Amniotic stem cell (primary cell): Measurements from ENCODE around the gene ZCCHC3.
A peak's percentile ranks its signal among the peaks of the same experiment; 100 is the strongest.

Source experiments
- DNase-seq: peaks from one replicate; lab custom pipeline; 2025; lab: John Stamatoyannopoulos, UW

Gene ZCCHC3

GRCh38 chr20:284172-284571 is 13.2 kb upstream of the ZCCHC3 start:
- DNase-seq: no peak

- no peak for DNase-seq
Measured at GRCh38 chr20:286508-286907, 10.9 kb upstream of the ZCCHC3 start.

GRCh38 chr20:288956-289692 is 8.2 kb upstream of the ZCCHC3 start:
- DNase-seq: no peak

GRCh38 chr20:289693-290083 is 7.7 kb upstream of the ZCCHC3 start:
- DNase-seq: no peak

DNA sequence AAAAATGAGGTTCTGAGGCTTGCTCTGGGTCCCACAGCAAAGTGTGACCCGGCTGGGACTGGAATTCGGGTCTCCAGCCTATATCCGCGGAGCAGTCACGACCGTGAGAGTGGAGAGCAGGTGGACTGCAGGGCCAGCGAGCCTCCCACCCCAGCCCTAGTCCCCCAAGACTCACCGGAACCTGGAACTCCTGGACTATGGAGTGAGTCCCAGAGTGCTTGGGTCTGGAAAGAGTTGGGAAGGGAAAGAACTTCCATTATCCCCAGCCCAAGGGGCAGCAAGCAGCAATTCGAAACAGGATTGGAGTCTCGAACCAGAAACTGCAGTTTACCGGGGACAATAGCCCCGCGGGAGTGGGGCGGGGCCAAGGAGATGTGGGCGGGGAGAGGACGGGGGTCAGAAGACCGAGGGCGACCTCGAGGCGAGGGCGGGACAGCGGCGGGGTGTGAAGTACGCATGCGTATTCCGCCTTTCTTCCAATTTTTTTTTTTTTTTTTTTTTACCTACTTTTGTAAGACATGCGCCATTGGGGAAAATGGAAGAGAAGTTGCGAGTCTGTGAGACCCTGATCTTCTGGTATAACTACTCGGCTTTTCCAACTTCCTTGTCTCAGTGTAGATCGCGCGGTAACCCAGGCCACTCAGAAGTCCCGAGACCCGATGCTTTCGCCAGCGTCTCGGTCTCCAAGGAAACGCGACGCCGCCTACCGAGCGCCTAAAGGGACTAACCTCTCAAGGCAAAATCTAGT is 7.1 kb upstream of the ZCCHC3 start, which contains the start of gene C20orf96:
TSS of gene C20orf96 (minus strand) at position 667 of the 748 bp plus-strand sequence. CDS start at position 527, 140 bp downstream.
- DNase-seq: peak; percentile 93

DNA sequence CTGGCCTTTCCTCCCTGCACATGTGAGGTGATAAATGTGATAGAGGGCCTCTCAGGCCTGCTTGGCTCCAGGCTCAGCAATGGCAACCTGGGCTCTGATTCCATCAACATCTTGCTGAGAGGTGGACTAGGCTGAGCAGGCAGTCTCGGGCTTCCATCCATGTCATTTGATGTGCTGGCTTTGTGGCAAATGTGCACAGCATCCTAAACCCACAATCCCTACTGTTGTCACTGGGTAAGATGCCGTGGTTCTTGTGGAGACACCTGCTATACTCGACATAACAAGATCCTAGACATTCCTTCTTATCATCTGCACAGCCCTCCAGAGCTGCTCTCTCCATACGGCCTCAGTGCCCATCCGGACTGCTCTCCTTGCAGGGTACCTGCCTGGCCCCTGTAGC is 2.8 kb upstream of the ZCCHC3 start:
- no peak for DNase-seq

DNA sequence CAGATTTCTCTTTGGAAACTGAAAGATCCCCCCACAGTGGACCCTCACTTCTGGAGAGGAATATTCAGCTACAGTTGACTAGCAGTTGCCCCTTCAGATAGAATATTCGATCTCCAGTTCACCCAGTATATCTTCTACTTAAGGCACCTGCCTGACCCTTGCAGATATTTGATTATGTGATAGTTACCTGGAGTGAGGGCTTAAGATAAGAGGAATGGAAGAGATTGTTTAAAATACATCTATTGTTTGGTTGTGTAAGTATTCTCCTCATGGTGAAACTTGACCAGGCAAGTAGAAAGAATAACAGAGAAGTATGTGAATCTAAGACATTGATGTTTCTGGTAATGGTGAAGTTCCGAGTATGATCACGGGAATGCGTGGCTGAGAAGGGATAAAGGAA is 1.6 kb upstream of the ZCCHC3 start:
- DNase-seq: no peak

DNA sequence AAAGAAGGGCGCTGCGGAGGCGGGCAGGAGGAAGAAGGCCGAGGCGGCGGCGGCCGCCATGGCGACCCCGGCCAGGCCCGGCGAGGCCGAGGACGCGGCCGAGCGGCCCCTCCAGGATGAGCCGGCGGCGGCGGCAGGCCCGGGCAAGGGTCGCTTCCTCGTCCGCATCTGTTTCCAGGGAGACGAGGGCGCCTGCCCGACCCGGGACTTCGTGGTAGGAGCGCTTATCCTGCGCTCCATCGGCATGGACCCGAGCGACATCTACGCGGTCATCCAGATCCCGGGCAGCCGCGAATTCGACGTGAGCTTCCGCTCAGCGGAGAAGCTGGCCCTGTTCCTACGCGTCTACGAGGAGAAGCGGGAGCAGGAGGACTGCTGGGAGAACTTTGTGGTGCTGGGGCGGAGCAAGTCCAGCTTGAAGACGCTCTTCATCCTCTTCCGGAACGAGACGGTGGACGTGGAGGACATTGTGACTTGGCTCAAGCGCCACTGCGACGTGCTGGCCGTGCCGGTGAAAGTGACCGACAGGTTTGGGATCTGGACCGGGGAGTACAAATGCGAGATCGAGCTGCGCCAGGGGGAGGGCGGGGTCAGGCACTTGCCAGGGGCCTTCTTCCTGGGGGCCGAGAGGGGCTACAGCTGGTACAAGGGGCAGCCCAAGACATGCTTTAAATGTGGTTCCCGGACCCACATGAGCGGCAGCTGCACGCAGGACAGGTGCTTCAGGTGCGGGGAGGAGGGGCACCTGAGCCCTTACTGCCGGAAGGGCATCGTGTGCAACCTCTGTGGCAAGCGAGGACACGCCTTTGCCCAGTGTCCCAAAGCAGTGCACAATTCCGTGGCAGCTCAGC is 780 bp downstream of the ZCCHC3 start:
- DNase-seq: no peak

- DNase-seq: no peak
Measured at GRCh38 chr20:298776-299391, 1.5 kb downstream of the ZCCHC3 start.

- DNase-seq: no peak
Measured at GRCh38 chr20:300345-300990, 3.1 kb downstream of the ZCCHC3 start.

DNA sequence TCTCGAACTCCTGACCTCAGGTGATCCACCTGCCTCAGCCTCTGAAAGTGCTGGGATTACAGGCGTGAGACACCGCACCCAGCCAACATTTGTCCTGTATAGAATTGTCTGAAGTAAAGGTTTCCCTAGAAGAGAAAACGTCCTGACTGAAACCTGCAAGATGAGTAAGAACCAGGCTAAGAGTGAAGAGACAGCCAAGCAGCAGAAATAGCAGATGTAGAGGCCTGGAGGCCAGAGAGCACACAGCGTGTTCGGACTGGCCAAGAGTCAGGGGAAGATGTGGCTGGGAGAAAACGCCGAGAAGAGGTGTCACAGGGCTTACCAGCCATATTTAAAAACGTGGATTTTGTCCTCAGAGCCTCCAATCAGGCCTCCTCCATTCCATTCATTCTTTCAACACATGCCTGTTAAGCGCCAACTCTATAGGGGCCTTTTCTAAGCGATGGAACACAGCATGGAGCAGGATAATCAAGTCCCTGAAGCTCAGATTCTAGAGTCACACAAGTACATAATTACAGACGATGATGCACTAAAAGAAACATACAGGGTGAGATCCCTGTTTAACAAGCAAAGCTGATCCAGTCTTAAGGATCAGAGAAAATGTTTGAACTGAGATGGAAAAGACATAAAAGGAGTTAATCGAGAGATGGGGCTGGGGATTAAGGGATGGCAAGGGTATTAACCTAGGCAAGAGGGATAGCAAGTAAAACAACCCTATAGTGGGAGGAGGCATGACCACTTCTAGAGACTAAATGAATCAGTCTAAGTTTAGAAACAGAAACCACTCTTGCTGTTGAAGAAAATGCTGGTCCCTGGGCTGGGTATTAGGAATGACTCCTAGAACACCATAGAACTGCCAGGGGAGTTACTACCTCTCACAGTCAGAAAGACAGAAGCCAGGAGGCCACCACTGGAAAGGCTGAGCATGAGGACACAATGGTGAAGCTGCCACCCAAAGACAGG is 4.8 kb downstream of the ZCCHC3 start:
- no peak for DNase-seq

DNA sequence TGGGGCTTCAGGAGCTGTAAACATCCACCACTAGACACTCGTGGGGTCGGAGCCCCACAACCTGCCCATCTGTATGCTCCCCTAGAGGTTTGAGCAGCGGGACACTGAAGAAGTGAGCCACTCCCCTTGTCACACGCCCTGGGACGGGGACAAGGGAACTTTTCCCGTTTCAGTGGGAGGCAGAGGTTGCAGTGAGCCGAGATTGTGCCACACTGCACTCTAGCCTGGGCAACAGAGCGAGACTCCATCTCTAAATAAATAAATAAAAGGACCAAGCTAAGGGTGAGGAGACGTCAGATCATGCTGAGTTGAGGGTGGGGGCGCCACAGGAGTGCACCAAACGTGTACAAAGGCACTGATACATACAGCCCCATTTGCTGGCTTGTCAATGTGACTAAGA is 8.4 kb downstream of the ZCCHC3 start:
- no peak for DNase-seq

GRCh38 chr20:308427-309038 is 11.2 kb downstream of the ZCCHC3 start:
- no peak for DNase-seq

DNA sequence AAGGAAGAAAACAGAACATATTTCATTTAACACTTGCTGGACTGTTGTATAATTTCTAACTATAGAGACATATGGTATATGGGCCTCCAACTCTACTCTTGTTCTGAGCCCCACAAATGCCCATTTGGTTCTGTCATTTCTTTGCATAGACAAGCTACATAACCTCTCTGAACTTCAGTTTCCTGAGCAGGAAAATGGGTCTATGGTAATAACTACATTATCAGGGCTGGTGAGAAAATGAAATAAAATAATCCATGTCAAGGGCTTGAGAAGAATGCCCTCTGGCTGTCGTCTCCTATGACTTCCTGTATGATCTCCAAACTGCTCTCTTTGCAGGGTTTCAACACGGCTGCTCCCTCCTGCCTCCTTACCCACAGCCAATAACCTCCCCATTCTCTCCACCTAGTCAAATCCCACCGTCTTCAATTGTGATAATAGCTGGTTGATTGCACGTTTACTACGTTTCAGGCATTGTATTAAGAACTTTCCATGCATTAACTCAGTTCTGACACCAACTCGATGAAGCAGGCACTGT is 12.0 kb downstream of the ZCCHC3 start:
- no peak for DNase-seq

DNA sequence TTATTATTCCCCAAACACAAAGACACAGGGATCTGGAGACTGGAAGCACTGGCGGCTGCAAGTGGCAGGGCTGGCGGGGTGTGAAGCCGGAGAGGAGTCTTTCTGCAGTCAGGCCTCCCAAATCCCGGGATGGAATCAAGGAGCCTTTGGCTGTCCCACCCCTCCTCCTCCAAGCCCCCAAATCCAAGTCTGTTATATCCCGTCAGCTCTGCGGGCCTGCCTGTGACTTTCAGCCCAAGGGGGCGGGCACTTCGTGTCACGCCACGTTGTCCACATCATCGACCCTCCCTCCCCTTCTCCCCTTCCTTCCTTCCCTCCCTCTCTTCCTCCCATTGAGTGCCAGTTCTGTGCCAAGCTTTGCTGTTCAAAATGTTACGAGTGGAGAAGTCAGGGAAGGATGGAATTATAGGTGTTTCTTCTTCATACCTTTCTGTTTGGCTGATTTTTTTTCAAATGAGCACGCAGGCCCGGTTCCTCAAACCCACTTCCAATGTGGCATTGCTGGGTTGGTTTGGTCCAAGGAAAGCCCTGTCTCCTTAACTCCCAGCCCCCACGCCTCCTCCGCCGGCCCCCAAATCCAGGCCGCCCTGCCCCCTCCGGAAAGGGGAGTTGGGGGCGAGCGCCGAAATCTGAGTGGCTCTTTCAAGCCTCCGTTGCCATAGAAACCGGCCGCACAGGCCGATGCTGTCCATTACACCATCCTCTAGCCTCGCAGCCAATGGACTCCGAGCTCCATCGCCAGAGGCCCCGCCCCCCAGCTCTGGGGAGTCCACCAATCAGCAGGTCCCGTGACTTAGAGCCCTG is 12.7 kb downstream of the ZCCHC3 start:
- peak; percentile 99 for DNase-seq

GRCh38 chr20:310645-311044 is 13.3 kb downstream of the ZCCHC3 start:
- DNase-seq: no peak

DNA sequence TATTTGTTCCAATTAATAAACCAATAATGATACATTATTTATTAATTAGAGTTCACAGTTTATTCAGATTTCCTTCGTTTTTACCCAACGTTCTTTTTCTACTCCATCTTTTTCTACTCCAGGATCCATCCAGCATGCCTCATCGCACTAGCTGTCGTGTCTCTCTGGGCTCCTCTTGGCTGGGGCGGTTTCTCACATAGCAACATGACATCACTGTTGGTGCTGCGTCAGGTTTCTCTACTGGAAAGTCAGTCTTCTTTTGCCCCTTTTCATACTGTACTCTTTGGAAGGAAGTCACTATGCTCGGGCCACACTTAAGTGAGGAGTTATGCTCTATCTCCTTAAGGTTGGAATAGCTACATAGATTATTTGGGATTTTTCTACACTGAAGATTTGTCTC is 14.2 kb downstream of the ZCCHC3 start:
- no peak for DNase-seq

- DNase-seq: no peak
Measured at GRCh38 chr20:312067-312466, 14.7 kb downstream of the ZCCHC3 start.

GRCh38 chr20:312866-313265 is 15.5 kb downstream of the ZCCHC3 start:
- no peak for DNase-seq
